Neural cell (in vitro differentiated cells): Measurements from ENCODE around the gene PEA15. TPM values are rescaled to one million over a fixed set of nuclear protein-coding genes. Genes with fewer than 3 reads are reported as not detected.

Source experiments
- H2AFZ ChIP-seq: fragments of 200-600, 300-800 bp; sonication (generic), shearing (Covaris generic); 2 replicates; pipeline ENCODE4 v1.6.0; 2014; ENCODE audit warnings: low read depth, mild to moderate bottlenecking, antibody characterized with exemption, low read length, moderate library complexity
- H3F3A ChIP-seq: fragments of 200-600 bp; shearing (Covaris generic); 2 replicates; pipeline ENCODE4 v1.6.1; 2016; ENCODE audit warnings: mild to moderate bottlenecking, moderate library complexity, mixed read lengths, antibody characterized with exemption, low read length; ENCODE audit not compliant: insufficient read depth, poor library complexity, severe bottlenecking
- H3K27ac ChIP-seq: fragments of 200-600, 300-800 bp; sonication (generic), shearing (Covaris generic); 2 replicates; pipeline ENCODE4 v1.5.1; 2014; ENCODE audit warnings: mild to moderate bottlenecking, low read length, moderate library complexity
- H3K27me3 ChIP-seq: fragments of 300-800, 200-600 bp; sonication (generic), shearing (Covaris generic); 2 replicates; pipeline ENCODE4 v1.6.0; 2014; ENCODE audit warnings: mild to moderate bottlenecking, low read depth, low read length, moderate library complexity; ENCODE audit not compliant: insufficient read depth
- H3K36me3 ChIP-seq: fragments of 300-800, 200-600 bp; sonication (generic), shearing (Covaris generic); 2 replicates; pipeline ENCODE4 v1.5.1; 2014; ENCODE audit warnings: mild to moderate bottlenecking, antibody characterized with exemption, low read length, moderate library complexity; ENCODE audit not compliant: insufficient read depth
- H3K4me2 ChIP-seq: fragments of 300-800, 200-600 bp; sonication (generic), shearing (Covaris generic); 2 replicates; pipeline ENCODE4 v1.6.0; 2014; ENCODE audit warnings: mild to moderate bottlenecking, low read length
- H3K4me3 ChIP-seq: fragments of 300-800, 200-600 bp; sonication (generic), shearing (Covaris generic); 2 replicates; pipeline ENCODE4 v1.5.1; 2014; ENCODE audit warnings: mild to moderate bottlenecking, low read length, moderate library complexity
- H3K79me2 ChIP-seq: fragments of 200-600 bp; shearing (Covaris generic); replicated peaks from 2 replicates; pipeline ENCODE4 v1.6.0; 2014; ENCODE audit warnings: mild to moderate bottlenecking, low read length, moderate library complexity; ENCODE audit not compliant: insufficient read depth
- H3K9ac ChIP-seq: fragments of 300-800, 200-600 bp; sonication (generic), shearing (Covaris generic); 2 replicates; pipeline ENCODE4 v1.6.1; 2016; ENCODE audit warnings: mild to moderate bottlenecking, low read length, mixed read lengths
- H3K9me2 ChIP-seq: fragments of 200-600 bp; shearing (Covaris generic); 2 replicates; pipeline ENCODE4 v1.6.1; 2016; ENCODE audit warnings: mild to moderate bottlenecking, low read length, mixed read lengths; ENCODE audit not compliant: insufficient read depth
- H3K9me3 ChIP-seq: fragments of 200-600, 300-800 bp; sonication (generic), shearing (Covaris generic); 2 replicates; pipeline ENCODE4 v1.6.1; 2016; ENCODE audit warnings: mild to moderate bottlenecking, mixed run types, low read length, moderate library complexity, mixed read lengths
- H4K20me1 ChIP-seq: fragments of 200-600 bp; shearing (Covaris generic); 2 replicates; pipeline ENCODE4 v1.6.1; 2016; ENCODE audit warnings: mild to moderate bottlenecking, mixed run types; ENCODE audit not compliant: insufficient read depth
- CTCF ChIP-seq: fragments of 450-650 bp; IDR thresholded peaks from 2 replicates; pipeline ENCODE4 v1.5.1; 2014; ENCODE audit warnings: antibody characterized with exemption, mild to moderate bottlenecking, moderate library complexity; ENCODE audit not compliant: poor library complexity, severe bottlenecking
- EP300 ChIP-seq: fragments of 450-650 bp; conservative IDR thresholded peaks from 2 replicates; pipeline ENCODE4 v1.6.1; 2014; ENCODE audit warnings: antibody characterized with exemption, mild to moderate bottlenecking, moderate library complexity; ENCODE audit not compliant: poor library complexity, severe bottlenecking
- EZH2 ChIP-seq: fragments of 200-600, 300-800 bp; shearing (Covaris generic), sonication (generic); IDR thresholded peaks from 2 replicates; pipeline ENCODE4 v1.6.1; 2014; ENCODE audit warnings: antibody characterized with exemption, low read length, borderline replicate concordance, mild to moderate bottlenecking; ENCODE audit not compliant: insufficient read depth, poor library complexity, severe bottlenecking
- MXI1 ChIP-seq: fragments of 450-650 bp; conservative IDR thresholded peaks from 2 replicates; pipeline ENCODE4 v1.6.1; 2014; ENCODE audit warnings: antibody characterized with exemption, mild to moderate bottlenecking; ENCODE audit not compliant: poor library complexity, severe bottlenecking
- POLR2AphosphoS5 ChIP-seq: IDR thresholded peaks from 2 replicates; pipeline ENCODE4 v1.6.1; 2012
- RAD21 ChIP-seq: fragments of 450-650 bp; conservative IDR thresholded peaks from 2 replicates; pipeline ENCODE4 v1.6.1; 2014; ENCODE audit warnings: antibody characterized with exemption, mild to moderate bottlenecking, moderate library complexity
- REST ChIP-seq: IDR thresholded peaks from 2 replicates; pipeline ENCODE4 v1.6.1; 2012; ENCODE audit warnings: borderline replicate concordance
- SMC3 ChIP-seq: fragments of 450-650 bp; conservative IDR thresholded peaks from 2 replicates; pipeline ENCODE4 v1.6.1; 2014; ENCODE audit warnings: antibody characterized with exemption, mild to moderate bottlenecking, moderate library complexity; ENCODE audit not compliant: poor library complexity
- TAF1 ChIP-seq: IDR thresholded peaks from 2 replicates; pipeline ENCODE4 v1.6.1; 2012; ENCODE audit warnings: low read depth
- polyA plus RNA-seq: library from polyadenylated mRNA; depleted of rRNA; stranded (reverse); fragments of >200 nt; gene quantifications from 2 replicates; pipeline ENCODE4 v1.2.3, GENCODE V29; 2014

Gene PEA15
- polyA plus RNA-seq, 1 donor from 2014 or later = 46.4 TPM

- no peak overlapping the region for H3K27ac ChIP-seq
- no peaks in the 10 kb centered on the region for H3K9me3 ChIP-seq
- H3F3A ChIP-seq = no peaks in the 10 kb centered on the region
- no peak overlapping the region for H3K4me3 ChIP-seq
- H3K9me2 ChIP-seq = no peaks in the 10 kb centered on the region
- H4K20me1 ChIP-seq = no peaks in the 10 kb centered on the region
- H3K27me3 ChIP-seq = no peaks in the 10 kb centered on the region
- H2AFZ ChIP-seq = no peak overlapping the region
- H3K36me3 ChIP-seq = no peaks in the 10 kb centered on the region
- H3K4me2 ChIP-seq = no peak overlapping the region
- H3K9ac ChIP-seq = no peak overlapping the region
- peak; percentile 28 for TF ChIP-seq CTCF
- no peak for TF ChIP-seq MXI1
- no peak for TF ChIP-seq TAF1
- TF ChIP-seq EZH2 = no peak
- no peak for TF ChIP-seq REST
- peak; percentile 16 for TF ChIP-seq SMC3
- no peak for TF ChIP-seq POLR2AphosphoS5
- TF ChIP-seq EP300 = no peak
- no peak for TF ChIP-seq RAD21
- no peaks in the 10 kb centered on the region for H3K79me2 ChIP-seq
These were observed 43.0 kb upstream of the PEA15 start for GRCh38 chr1:160161965-160162705.

DNA sequence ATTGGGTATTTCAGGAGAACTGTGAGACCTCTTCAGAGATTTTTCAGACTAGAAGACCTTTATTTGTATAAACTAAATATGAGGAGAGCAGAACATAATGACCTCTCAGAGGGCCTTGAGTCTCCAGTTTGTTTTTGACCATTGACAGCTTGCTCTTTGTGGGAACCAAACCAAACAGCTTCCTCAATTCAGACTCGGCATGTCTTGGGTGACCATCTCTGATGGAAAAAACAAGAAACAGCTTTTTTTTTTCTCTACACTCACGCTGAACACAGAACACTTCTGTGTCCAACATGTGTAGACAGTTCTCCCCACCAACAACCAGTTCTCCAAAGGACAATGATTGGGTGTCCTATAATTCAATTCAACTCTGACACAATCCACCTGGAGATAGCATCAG, 42.3 kb upstream of the PEA15 start:
- TF ChIP-seq RAD21 (no peak), MXI1 (no peak), EZH2 (no peak), EP300 (no peak), REST (no peak), SMC3 (no peak), TAF1 (no peak)
- Histone ChIP-seq H3K79me2 (no peaks in the 10 kb centered on the region), H3K9ac (no peak overlapping the region), H3K9me3 (no peaks in the 10 kb centered on the region), H2AFZ (no peak overlapping the region), H3K4me2 (no peak overlapping the region), H3K36me3 (no peaks in the 10 kb centered on the region), H3K9me2 (no peaks in the 10 kb centered on the region), H3K27ac (no peak overlapping the region), H4K20me1 (no peaks in the 10 kb centered on the region), H3K4me3 (no peak overlapping the region), H3F3A (no peaks in the 10 kb centered on the region), H3K27me3 (no peaks in the 10 kb centered on the region)
